SHP77 (cell line): ENCODE data around the gene CDNF.

Experiments
- DNase-seq, 2 experiments: peaks; one replicate each; lab custom pipeline; 2025; lab: John Stamatoyannopoulos, UW

The CDNF gene

GRCh38 chr10:14787938-14788337 lies 49.9 kb downstream of the CDNF start:
- no peak for DNase-seq

- DNase-seq: no peak
Measured at GRCh38 chr10:14784459-14785055, 53.3 kb downstream of the CDNF start.

- DNase-seq: no peak
Measured at GRCh38 chr10:14782691-14783363, 55.0 kb downstream of the CDNF start.

- no peak for DNase-seq
Measured at GRCh38 chr10:14781763-14782162, 56.1 kb downstream of the CDNF start.

- DNase-seq: no peak
Measured at GRCh38 chr10:14779001-14779651, 58.7 kb downstream of the CDNF start.

- no peak for DNase-seq
Measured at GRCh38 chr10:14776546-14776945, 61.3 kb downstream of the CDNF start.

- DNase-seq: no peak
Measured at GRCh38 chr10:14775656-14776055, 62.2 kb downstream of the CDNF start.

GRCh38 chr10:14774797-14775196 lies 63.0 kb downstream of the CDNF start, which contains the start of gene FAM107B:
Gene FAM107B, minus strand, starts transcription at chr10:14774897. Its CDS starts 234 bp downstream, at chr10:14774663.
- DNase-seq: no peak

GRCh38 chr10:14774214-14774580 lies 63.6 kb downstream of the CDNF start:
- DNase-seq: no peak

GRCh38 chr10:14773551-14774213 lies 64.2 kb downstream of the CDNF start:
- DNase-seq: no peak

- DNase-seq: no peak
Measured at GRCh38 chr10:14772399-14772798, 65.4 kb downstream of the CDNF start.

- DNase-seq: no peak
Measured at GRCh38 chr10:14770927-14771326, 66.9 kb downstream of the CDNF start.
